GM19025 (cell line): ENCODE measurements around the gene OR2A42.
"Not testable (repeated sequence)": the region's sequence is repeated elsewhere in the genome, so short reads cannot be mapped to it uniquely, and the experiment has no call there.

Experiments used
- ATAC-seq: cut with Tn5 transposase; IDR thresholded peaks from one replicate; pipeline ENCODE4 v1.9.1; 2021; ENCODE audit warnings: mild to moderate bottlenecking, low read depth, moderate library complexity; ENCODE audit not compliant: unreplicated experiment

OR2A42 gene

GRCh38 chr7:144239365-144239764, at the start of gene OR2A42:
Gene OR2A42, minus strand, starts transcription at chr7:144239605. Its CDS starts 6,762 bp downstream, at chr7:144232843.
- not testable (repeated sequence) for ATAC-seq

- ATAC-seq = not testable (repeated sequence)
Measured at GRCh38 chr7:144287171-144287784, 47.9 kb upstream of the OR2A42 start.

- ATAC-seq = not testable (repeated sequence)
Measured at GRCh38 chr7:144283716-144284115, 44.3 kb upstream of the OR2A42 start.

GRCh38 chr7:144282490-144282889, 43.1 kb upstream of the OR2A42 start:
- ATAC-seq = not testable (repeated sequence)

GRCh38 chr7:144281981-144282380, 42.6 kb upstream of the OR2A42 start:
- ATAC-seq = not testable (repeated sequence)

- not testable (repeated sequence) for ATAC-seq
Measured at GRCh38 chr7:144280010-144280409, 40.6 kb upstream of the OR2A42 start.

- ATAC-seq = not testable (repeated sequence)
Measured at GRCh38 chr7:144275281-144275680, 35.9 kb upstream of the OR2A42 start.

- not testable (repeated sequence) for ATAC-seq
Measured at GRCh38 chr7:144269188-144269587, 29.8 kb upstream of the OR2A42 start, which contains the start of gene CTAGE8. Gene CTAGE8, minus strand, starts transcription at chr7:144269288. Its CDS starts 38 bp downstream, at chr7:144269250.

GRCh38 chr7:144264692-144265091, 25.3 kb upstream of the OR2A42 start, which contains the start of gene OR2A7:
Gene OR2A7, minus strand, starts transcription at chr7:144264792. Its CDS starts 5,164 bp downstream, at chr7:144259628.
- ATAC-seq = not testable (repeated sequence)

GRCh38 chr7:144262128-144262527, 22.7 kb upstream of the OR2A42 start:
- not testable (repeated sequence) for ATAC-seq

GRCh38 chr7:144259067-144259466, 19.7 kb upstream of the OR2A42 start:
- ATAC-seq = not testable (repeated sequence)

GRCh38 chr7:144256112-144256511, 16.7 kb upstream of the OR2A42 start:
- ATAC-seq = no peak

- no peak for ATAC-seq
Measured at GRCh38 chr7:144255471-144255897, 16.1 kb upstream of the OR2A42 start.

GRCh38 chr7:144252307-144252706, 12.9 kb upstream of the OR2A42 start:
- not testable (repeated sequence) for ATAC-seq

GRCh38 chr7:144247674-144248330, 8.4 kb upstream of the OR2A42 start:
- ATAC-seq = not testable (repeated sequence)

- ATAC-seq = not testable (repeated sequence)
Measured at GRCh38 chr7:144246967-144247366, 7.6 kb upstream of the OR2A42 start.

- ATAC-seq = not testable (repeated sequence)
Measured at GRCh38 chr7:144245372-144245771, 6.0 kb upstream of the OR2A42 start.

GRCh38 chr7:144238530-144239082, 799 bp downstream of the OR2A42 start:
- not testable (repeated sequence) for ATAC-seq

GRCh38 chr7:144233039-144233438, 6.4 kb downstream of the OR2A42 start:
- ATAC-seq = not testable (repeated sequence)

- ATAC-seq = not testable (repeated sequence)
Measured at GRCh38 chr7:144231027-144231426, 8.4 kb downstream of the OR2A42 start.

GRCh38 chr7:144228810-144229209, 10.6 kb downstream of the OR2A42 start:
- ATAC-seq = not testable (repeated sequence)
